Measurements from ENCODE around the gene MYO3B.

Gene MYO3B

GRCh38 chr2:170493426-170494097, 315.6 kb downstream of the MYO3B start:
- in situ Hi-C loops (cut with MboI; ENCODE audit: low sequenced_read_pairs) = no loop called here

GRCh38 chr2:170495896-170496295, 317.9 kb downstream of the MYO3B start:
- in situ Hi-C loops (cut with MboI; ENCODE audit: low sequenced_read_pairs) = no loop called here

GRCh38 chr2:170498619-170499018, 320.7 kb downstream of the MYO3B start:
- in situ Hi-C loops (cut with MboI; ENCODE audit: low sequenced_read_pairs) = no loop called here

GRCh38 chr2:170500104-170500503, 322.2 kb downstream of the MYO3B start:
- in situ Hi-C loops (cut with MboI; ENCODE audit: low sequenced_read_pairs) = no loop called here

- in situ Hi-C loops (cut with MboI; ENCODE audit: low sequenced_read_pairs) = no loop called here
Measured at GRCh38 chr2:170500770-170501169, 322.8 kb downstream of the MYO3B start.

GRCh38 chr2:170501421-170502043, 323.6 kb downstream of the MYO3B start:
- in situ Hi-C loops (cut with MboI; ENCODE audit: low sequenced_read_pairs) = no loop called here

- in situ Hi-C loops (cut with MboI; ENCODE audit: low sequenced_read_pairs) = no loop called here
Measured at GRCh38 chr2:170502361-170503130, 324.6 kb downstream of the MYO3B start.

GRCh38 chr2:170503563-170503962, 325.6 kb downstream of the MYO3B start:
- in situ Hi-C loops (cut with MboI; ENCODE audit: low sequenced_read_pairs) = no loop called here

GRCh38 chr2:170503971-170504809, 326.2 kb downstream of the MYO3B start:
- in situ Hi-C loops (cut with MboI; ENCODE audit: low sequenced_read_pairs) = no loop called here

GRCh38 chr2:170504810-170505145, 326.8 kb downstream of the MYO3B start:
- in situ Hi-C loops (cut with MboI; ENCODE audit: low sequenced_read_pairs) = no loop called here

- in situ Hi-C loops (cut with MboI; ENCODE audit: low sequenced_read_pairs) = no loop called here
Measured at GRCh38 chr2:170505631-170506275, 327.8 kb downstream of the MYO3B start.

- in situ Hi-C loops (cut with MboI; ENCODE audit: low sequenced_read_pairs) = no loop called here
Measured at GRCh38 chr2:170509452-170510193, 331.7 kb downstream of the MYO3B start.

GRCh38 chr2:170512266-170512665, 334.3 kb downstream of the MYO3B start:
- in situ Hi-C loops (cut with MboI; ENCODE audit: low sequenced_read_pairs) = no loop called here

GRCh38 chr2:170514140-170514539, 336.2 kb downstream of the MYO3B start:
- in situ Hi-C loops (cut with MboI; ENCODE audit: low sequenced_read_pairs) = no loop called here

- in situ Hi-C loops (cut with MboI; ENCODE audit: low sequenced_read_pairs) = no loop called here
Measured at GRCh38 chr2:170517538-170517937, 339.6 kb downstream of the MYO3B start.

GRCh38 chr2:170518911-170519310, 341.0 kb downstream of the MYO3B start:
- in situ Hi-C loops (cut with MboI; ENCODE audit: low sequenced_read_pairs) = no loop called here

GRCh38 chr2:170521299-170521698, 343.4 kb downstream of the MYO3B start:
- in situ Hi-C loops (cut with MboI; ENCODE audit: low sequenced_read_pairs) = no loop called here

- in situ Hi-C loops (cut with MboI; ENCODE audit: low sequenced_read_pairs) = no loop called here
Measured at GRCh38 chr2:170523506-170523905, 345.6 kb downstream of the MYO3B start.

- in situ Hi-C loops (cut with MboI; ENCODE audit: low sequenced_read_pairs) = no loop called here
Measured at GRCh38 chr2:170524828-170525565, 347.1 kb downstream of the MYO3B start.

All from HL-60/S4 (cell line).